Activated CD8-positive, alpha-beta memory T cell treated with anti-CD3 and anti-CD28 coated beads for 4 hours (primary cell): Measurements from ENCODE around the gene MRC1.

Experiments
- DNase-seq, 2 donors: peaks; one replicate each; pipeline ENCODE4 v3.0.0-alpha.2; 2020; ENCODE audit warnings: low read depth in 2 of 2

Gene MRC1

GRCh38 chr10:17795813-17796594 is 13.1 kb upstream of the MRC1 start:
- no peak for DNase-seq

DNA sequence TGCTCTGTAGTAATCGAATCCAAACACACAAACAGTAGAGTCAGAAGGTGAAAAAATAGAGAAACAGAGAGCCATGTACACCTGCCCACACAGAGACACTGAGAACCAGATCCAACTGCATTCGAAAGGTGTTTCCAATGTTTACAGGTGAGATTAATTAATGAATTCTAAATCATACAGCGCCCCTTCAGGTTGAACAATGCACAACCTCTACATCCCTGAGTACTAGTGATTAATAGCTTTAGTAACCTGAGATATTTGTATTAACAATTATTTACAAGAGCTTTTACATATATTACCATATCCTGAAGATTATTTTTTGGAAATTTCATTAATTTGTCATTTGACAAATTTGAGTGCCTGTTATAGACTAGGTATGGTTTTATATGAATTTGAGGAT is 7.6 kb upstream of the MRC1 start:
- no peak for DNase-seq

DNA sequence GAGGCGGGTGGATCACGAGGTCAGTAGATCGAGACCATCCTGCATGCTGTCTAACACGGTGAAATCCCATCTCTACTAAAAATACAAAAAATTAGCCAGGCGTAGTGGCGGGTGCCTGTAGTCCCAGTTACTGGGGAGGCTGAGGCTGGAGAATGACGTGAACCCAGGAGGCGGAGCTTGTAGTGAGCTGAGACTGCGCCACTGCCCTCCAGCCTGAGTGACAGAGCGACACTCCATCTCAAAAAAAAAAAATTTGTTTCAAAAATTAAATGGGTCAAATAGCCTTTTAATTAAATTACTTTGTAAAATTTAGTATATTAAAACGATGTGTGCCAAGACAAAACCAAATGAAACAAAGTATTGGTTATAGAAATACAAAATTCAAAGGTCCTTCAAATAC is 6.8 kb upstream of the MRC1 start:
- DNase-seq = no peak

DNA sequence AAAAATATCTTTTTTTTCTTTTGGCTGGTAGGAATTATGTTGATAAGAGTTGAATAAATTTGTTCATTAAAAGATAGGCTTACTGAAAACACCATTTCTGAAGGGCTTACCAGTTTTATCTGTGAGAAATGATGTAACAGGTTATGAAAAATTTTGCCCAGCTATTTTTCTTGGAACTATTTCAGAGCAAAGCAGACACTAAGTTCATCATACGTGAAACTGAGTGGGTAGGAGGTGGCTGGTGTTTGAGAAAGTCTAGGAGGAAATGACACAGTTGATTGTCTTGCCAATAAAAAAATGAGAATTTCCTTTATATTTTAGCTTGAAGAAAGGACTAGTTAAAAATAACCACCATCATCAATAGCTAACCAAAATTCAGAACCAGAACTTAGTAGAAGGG is 6.2 kb upstream of the MRC1 start:
- DNase-seq = no peak

DNA sequence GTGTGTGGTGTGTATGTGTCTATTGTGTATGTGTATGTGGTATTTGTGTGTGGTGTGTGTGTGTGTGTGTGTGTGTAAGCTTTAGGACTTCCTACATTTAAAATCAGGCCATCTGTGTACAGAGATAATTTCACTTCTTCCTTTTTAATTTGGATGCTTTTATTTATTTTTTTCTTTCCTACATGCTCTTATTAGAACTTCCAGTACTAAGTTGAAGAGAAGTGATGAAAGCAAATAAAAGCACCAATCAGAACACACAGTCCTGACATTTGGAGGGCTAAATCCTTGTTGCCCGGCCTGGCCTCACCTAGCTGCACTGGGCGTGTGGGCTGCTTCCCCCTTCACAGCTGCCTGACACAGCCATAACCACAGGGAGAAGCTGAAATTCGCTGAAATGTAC is 3.8 kb upstream of the MRC1 start:
- DNase-seq = no peak

- no peak for DNase-seq
Observed at GRCh38 chr10:17805921-17806577, 3.1 kb upstream of the MRC1 start.

DNA sequence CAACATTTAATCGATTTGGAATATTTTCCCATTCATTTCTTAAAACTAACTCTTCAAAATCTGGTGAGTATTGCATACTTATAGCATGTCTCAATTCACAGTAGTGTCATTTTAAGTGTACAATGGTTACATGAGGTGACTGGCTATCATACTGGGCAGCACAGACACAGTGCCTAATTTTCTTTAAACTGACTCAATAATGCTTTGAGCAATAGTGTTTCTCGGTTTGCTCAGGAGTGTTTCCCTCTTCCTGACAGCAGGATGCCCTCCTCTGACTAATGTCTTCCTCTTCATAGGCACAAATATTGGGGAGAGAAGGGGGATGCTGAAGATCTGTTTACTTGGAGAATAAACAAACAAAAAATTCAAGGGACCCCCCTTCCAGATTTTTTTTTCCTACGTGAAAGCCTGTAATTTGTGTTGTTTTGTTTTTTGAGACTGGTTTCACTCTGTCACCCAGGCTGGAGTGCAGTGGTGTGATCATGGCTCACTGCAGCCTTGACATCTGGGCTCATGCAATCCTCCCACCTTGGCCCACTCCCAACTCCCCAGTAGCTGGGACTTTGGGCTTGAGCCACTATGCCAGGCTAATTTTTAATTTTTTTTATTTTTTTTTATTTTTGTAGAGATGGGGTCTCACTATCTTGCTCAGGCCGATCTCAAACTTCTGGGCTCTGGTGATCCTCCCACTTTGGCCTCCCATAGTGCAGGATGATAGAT is 2.2 kb downstream of the MRC1 start:
- no peak for DNase-seq

GRCh38 chr10:17814973-17815372 is 5.8 kb downstream of the MRC1 start:
- no peak for DNase-seq

- no peak for DNase-seq
Observed at GRCh38 chr10:17816199-17816598, 7.1 kb downstream of the MRC1 start.

- DNase-seq = no peak
Observed at GRCh38 chr10:17817316-17817715, 8.2 kb downstream of the MRC1 start.

- no peak for DNase-seq
Observed at GRCh38 chr10:17817790-17818189, 8.6 kb downstream of the MRC1 start.

GRCh38 chr10:17819836-17820235 is 10.7 kb downstream of the MRC1 start:
- DNase-seq = no peak

DNA sequence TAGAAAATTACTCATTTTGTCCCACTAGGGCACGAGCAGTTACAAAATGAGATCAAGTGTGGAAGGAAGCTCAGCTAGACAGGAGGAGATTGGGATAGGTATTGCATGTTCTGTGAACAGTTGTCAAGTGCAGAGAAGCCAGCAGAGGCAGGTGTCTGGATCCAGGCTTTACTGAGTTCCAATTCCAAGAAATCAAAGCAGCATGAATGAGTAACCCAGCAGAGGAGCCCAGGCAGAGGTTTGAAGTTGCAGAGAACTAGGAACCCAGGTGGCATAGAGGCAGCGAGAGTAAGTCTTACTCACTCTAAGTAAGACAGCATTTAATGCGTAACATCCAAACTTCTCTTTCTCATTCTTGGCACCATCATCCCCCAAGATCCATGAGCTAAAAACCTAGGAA is 11.8 kb downstream of the MRC1 start:
- no peak for DNase-seq

- DNase-seq = no peak
Observed at GRCh38 chr10:17821893-17822292, 12.7 kb downstream of the MRC1 start.

DNA sequence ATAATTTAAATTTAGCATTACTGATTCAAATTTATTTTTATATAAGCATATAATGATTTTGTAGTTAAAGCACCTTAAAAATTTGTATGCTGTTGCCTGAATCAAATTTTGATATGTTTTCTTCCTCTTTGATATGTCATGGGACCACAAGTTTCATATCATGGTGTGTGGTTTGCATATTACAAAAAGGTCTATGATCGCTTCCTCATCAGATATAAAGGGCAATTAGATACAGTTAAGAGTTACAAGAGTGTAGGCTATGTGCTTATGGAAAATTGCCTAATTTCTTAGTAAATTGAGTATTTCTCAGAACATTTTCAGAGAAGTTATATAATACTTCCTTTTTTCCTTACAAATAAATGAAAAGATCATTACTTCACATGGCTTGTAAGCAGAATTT is 22.2 kb downstream of the MRC1 start:
- DNase-seq = no peak

DNA sequence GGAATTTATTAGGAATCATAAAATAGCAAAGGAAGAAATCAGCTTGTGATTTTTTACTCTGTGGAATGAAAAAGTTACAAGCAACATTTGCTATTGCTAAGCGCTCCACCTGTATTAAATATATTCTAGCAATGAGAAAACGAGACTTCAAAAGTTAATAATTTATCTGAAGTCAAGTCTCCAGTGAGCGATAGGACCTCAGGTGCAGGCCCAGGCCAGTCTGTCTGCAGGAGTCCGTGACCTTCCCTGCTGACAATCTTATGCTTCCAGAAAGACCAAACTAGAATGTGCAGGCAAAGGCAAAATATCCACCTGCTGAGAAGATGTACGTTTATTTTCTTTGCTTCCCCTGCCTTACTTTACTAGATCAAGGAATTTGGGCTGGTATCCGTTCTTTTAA is 22.7 kb downstream of the MRC1 start:
- DNase-seq = no peak

- DNase-seq = no peak
Observed at GRCh38 chr10:17833656-17834055, 24.5 kb downstream of the MRC1 start.

DNA sequence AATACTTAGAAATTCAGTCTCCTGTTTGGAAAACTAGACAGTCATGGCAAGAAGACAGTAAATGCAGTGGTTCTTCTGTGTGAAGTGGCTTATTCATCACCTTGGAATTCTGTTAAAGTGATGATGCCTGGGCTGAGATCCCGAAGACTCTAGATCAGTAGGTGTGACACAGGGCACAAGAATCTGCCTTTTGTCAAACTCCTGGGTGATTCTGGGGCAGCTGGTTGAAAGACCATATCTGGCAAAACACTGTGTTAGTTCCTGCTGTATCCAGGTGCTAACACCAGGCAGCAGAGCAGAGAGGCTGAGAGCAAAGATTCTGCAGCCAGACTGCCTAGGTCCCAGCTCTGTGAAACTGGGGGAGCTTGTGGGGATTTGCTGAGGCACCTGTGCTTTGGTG is 26.5 kb downstream of the MRC1 start:
- DNase-seq = no peak

DNA sequence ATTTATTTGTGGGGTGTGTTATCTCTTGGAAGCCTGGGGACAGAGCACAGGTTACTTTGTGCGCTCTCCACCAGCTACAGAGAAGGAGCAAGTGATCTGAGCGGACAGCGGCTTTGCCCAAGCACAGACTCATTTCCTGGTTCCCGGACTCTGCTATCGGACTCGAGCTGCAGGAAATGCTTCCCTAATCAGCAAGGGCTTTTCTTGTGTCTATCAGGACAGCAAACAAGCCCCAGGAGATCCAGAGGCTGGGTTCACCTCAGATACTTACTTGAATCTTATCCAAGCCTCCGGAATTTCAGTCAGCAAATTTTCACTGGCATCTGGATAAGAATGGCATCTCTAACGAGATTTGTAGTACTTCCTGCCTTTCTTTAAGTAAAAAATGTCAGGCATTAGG is 27.8 kb downstream of the MRC1 start:
- DNase-seq = no peak

DNA sequence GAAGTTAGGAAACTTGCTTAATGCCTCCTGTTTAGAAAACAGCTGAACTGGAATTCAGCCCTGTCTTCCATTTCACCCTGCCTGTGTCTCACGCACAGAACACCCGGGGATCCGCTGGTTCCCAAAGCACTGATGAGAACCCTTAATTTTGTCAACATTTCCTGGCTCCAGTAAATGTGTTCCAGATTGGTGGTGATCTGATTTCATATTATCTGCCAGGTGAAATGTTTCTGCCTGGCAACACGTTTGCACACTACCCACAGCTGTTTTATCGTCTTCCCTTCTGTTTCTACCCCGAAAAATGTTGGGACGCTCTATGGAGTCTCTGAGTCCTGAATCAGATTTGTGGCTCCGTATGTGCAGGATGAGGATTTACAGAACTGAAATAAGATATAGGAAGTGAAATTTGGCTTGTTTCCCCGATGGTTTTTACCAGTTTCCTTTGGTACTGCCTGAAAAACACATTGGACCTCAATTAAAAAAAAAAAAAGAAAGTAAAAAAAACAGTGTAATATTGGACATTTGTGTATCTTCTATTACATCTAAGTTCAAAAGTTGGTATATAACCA is 29.0 kb downstream of the MRC1 start:
- DNase-seq = no peak

DNA sequence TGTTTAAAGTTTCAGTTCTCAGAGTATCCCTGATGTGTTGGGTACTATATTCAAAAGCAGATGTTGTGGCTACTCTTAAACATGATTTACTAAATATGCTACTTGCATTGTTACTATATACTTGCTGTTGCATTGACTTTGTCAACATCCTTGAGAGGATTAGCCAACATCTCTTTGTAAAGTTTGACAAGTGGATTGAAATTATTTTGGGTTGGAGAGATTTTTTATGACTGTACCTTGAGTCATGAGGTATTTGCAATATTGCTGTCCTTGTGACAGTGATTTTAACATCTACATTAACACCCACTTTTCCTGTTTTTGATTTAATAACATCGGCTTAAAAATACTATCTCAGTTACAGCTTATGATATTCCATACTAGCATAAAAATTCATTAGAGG is 31.9 kb downstream of the MRC1 start:
- DNase-seq = no peak

DNA sequence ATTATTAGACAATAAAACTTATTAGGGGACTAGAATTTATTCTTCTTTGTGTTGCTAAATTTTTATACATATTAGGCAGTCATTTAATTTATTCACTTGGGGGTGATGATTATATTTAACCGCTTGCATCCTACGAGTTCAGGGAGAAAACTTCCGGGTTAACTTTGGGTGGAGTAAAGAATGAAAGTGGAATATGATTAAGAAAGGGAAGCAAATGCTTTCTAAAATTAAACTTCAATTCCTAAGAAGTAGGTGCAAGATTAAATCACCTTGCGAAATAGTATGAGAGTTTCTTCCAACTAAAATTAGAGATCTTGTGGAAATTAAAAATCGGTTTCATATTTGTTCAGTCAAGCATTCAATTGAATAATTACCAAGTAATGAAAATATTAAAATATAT is 33.5 kb downstream of the MRC1 start:
- no peak for DNase-seq
